HepG2 (cell line): ENCODE results near the gene DGAT2. TPM values are rescaled to one million over a fixed set of nuclear protein-coding genes. Genes with fewer than 3 reads are reported as not detected.

Experiments used
- HOXA5 ChIP-seq: sonication (generic); formaldehyde crosslinking; IDR thresholded peaks from 2 replicates; pipeline ENCODE4 v1.4.0; 2020; ENCODE audit warnings: missing genetic modification reagents
- IKZF1 ChIP-seq: fragments of 450-650 bp; IDR thresholded peaks from 2 replicates; pipeline ENCODE4 v1.7.1; 2016
- MBNL3 ChIP-seq: fragments of 250-450 bp; sonication (Bioruptor Pico); conservative IDR thresholded peaks from 2 replicates; pipeline ENCODE4 v1.8.0; 2022; ENCODE audit warnings: mild to moderate bottlenecking, inconsistent platforms
- MXD4 ChIP-seq: IDR thresholded peaks from 2 replicates; pipeline ENCODE4 v1.6.1; 2016; ENCODE audit warnings: mild to moderate bottlenecking, missing biosample characterization, missing genetic modification reagents
- MYNN ChIP-seq: sonication (generic); formaldehyde crosslinking; IDR thresholded peaks from 2 replicates; pipeline ENCODE4 v1.4.0; 2020; ENCODE audit warnings: mild to moderate bottlenecking, low read depth, missing genetic modification reagents
- NFYB ChIP-seq: sonication (generic); formaldehyde crosslinking; IDR thresholded peaks from 2 replicates; pipeline ENCODE4 v1.4.0; 2020; ENCODE audit warnings: missing genetic modification reagents
- PRPF4 ChIP-seq: fragments of 200-400 bp; formaldehyde crosslinking; IDR thresholded peaks from 2 replicates; pipeline ENCODE4 v1.6.1; 2016; ENCODE audit warnings: low read length, low read depth; ENCODE audit not compliant: poor library complexity, severe bottlenecking
- SNAI1 ChIP-seq: sonication (generic); formaldehyde crosslinking; IDR thresholded peaks from 2 replicates; pipeline ENCODE4 v1.5.0; 2020; ENCODE audit warnings: mild to moderate bottlenecking, missing genetic modification reagents, borderline replicate concordance
- THAP11 ChIP-seq: IDR thresholded peaks from 2 replicates; pipeline ENCODE4 v1.6.1; 2016; ENCODE audit warnings: missing biosample characterization, missing genetic modification reagents
- WIZ ChIP-seq: sonication (generic); formaldehyde crosslinking; IDR thresholded peaks from 2 replicates; pipeline ENCODE4 v1.5.1; 2020; ENCODE audit warnings: mild to moderate bottlenecking, missing genetic modification reagents
- ZC3H4 ChIP-seq: sonication (generic); formaldehyde crosslinking; IDR thresholded peaks from 2 replicates; pipeline ENCODE4 v1.4.0; 2020; ENCODE audit warnings: missing genetic modification reagents, borderline replicate concordance
- ZFP82 ChIP-seq: sonication (generic); formaldehyde crosslinking; IDR thresholded peaks from 2 replicates; pipeline ENCODE4 v1.5.1; 2020; ENCODE audit warnings: mild to moderate bottlenecking, missing genetic modification reagents, borderline replicate concordance
- ZNF33B ChIP-seq: sonication (generic); formaldehyde crosslinking; IDR thresholded peaks from 2 replicates; pipeline ENCODE4 v1.5.1; 2020; ENCODE audit warnings: mild to moderate bottlenecking, missing genetic modification reagents
- ZNF367 ChIP-seq: sonication (generic); formaldehyde crosslinking; IDR thresholded peaks from 2 replicates; pipeline ENCODE4 v1.4.0; 2020; ENCODE audit warnings: missing genetic modification reagents, borderline replicate concordance
- ZNF430 ChIP-seq: sonication (generic); formaldehyde crosslinking; IDR thresholded peaks from 2 replicates; pipeline ENCODE4 v1.9.0; 2021; ENCODE audit warnings: mild to moderate bottlenecking, missing genetic modification reagents
- ZNF570 ChIP-seq: sonication (generic); formaldehyde crosslinking; IDR thresholded peaks from 2 replicates; pipeline ENCODE4 v1.4.0; 2020; ENCODE audit warnings: mild to moderate bottlenecking, missing genetic modification reagents, borderline replicate concordance
- polyA plus RNA-seq, 8 experiments: library from polyadenylated mRNA; depleted of rRNA in 3 of 8; stranded (reverse) in 7 of 8; unstranded in 1 of 8; fragments of >200 nt; fragmentation: Illumina TruSeq in 4 of 8; extraction: Trizol in 4 of 8; gene quantifications; 2 replicates each; pipeline versions ENCODE4 v1.2.1 to v1.2.3, GENCODE V29; 2011 to 2016; ENCODE audit warnings: low read depth in 4 of 8, missing spikeins in 1 of 8, mixed read lengths in 1 of 8; ENCODE audit not compliant: insufficient read depth in 1 of 8
- total RNA-seq, 5 experiments: library from RNA; depleted of rRNA; stranded (reverse); fragments of >200 nt; fragmentation: Illumina TruSeq; extraction: Trizol; gene quantifications; 2 replicates each; pipeline ENCODE4 v1.2.3, GENCODE V29; 2016; ENCODE audit warnings: low read depth in 1 of 5
- TF ChIP-seq, protein P1 (sequence below): sonication (generic); formaldehyde crosslinking; conservative IDR thresholded peaks from 2 replicates; pipeline ENCODE4 v1.4.0; 2020; ENCODE audit warnings: missing genetic modification reagents
- TF ChIP-seq, protein P2 (sequence below): IDR thresholded peaks from 2 replicates; pipeline ENCODE4 v1.6.1; 2016
- TF ChIP-seq, protein P3 (sequence below): sonication (generic); formaldehyde crosslinking; IDR thresholded peaks from 2 replicates; pipeline ENCODE4 v1.4.0; 2020; ENCODE audit warnings: missing genetic modification reagents, borderline replicate concordance
- TF ChIP-seq, protein P4 (sequence below): conservative IDR thresholded peaks from 2 replicates; pipeline ENCODE4 v1.6.1; 2018; ENCODE audit warnings: missing genetic modification reagents

The DGAT2 gene
- total and polyA plus RNA-seq, 2 of the 13 experiments (the other 11 are each of a cell fraction or from before 2014, with no cell fraction given), result 39.0 to 65.6 TPM

DNA sequence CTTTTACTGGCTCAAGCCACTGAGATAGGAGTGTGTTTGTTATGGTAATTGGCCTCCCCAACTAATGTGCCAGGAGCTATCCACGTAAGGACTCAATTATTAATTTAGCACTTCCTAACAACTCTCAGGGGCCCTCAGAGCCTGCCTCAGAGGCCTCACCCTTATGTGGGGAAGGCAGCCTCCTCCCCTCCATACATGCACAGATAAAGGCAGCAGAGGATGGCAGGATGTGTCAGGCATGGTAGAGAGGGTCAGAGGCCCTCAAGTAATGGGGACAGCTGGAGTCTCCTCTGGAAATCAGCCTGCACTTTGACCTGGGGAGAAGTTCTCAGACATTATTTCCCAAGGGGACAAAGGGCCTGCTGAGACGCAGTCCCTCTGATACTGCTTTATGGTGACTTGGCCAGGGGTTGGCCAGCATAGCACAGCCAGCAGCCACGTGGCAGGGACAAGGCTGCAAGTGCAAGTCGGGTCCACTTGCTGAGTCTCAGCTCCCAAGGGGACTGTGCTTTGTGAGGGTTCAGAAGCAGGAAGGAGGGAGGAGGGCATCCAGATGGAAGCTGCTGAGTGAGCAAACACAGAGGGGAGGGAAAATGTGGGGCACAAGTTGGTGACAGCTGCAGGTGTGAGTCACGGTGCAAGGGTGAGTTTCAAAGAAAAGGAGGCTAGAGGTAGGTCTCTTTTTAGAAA lies 33.9 kb upstream of the DGAT2 start (continued):
- TF ChIP-seq, protein P1, sequence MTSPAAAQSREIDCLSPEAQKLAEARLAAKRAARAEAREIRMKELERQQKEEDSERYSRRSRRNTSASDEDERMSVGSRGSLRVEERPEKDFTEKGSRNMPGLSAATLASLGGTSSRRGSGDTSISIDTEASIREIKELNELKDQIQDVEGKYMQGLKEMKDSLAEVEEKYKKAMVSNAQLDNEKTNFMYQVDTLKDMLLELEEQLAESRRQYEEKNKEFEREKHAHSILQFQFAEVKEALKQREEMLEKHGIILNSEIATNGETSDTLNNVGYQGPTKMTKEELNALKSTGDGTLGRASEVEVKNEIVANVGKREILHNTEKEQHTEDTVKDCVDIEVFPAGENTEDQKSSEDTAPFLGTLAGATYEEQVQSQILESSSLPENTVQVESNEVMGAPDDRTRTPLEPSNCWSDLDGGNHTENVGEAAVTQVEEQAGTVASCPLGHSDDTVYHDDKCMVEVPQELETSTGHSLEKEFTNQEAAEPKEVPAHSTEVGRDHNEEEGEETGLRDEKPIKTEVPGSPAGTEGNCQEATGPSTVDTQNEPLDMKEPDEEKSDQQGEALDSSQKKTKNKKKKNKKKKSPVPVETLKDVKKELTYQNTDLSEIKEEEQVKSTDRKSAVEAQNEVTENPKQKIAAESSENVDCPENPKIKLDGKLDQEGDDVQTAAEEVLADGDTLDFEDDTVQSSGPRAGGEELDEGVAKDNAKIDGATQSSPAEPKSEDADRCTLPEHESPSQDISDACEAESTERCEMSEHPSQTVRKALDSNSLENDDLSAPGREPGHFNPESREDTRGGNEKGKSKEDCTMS (CRISPR knock-in tag), result no peak
- TF ChIP-seq, protein P2, sequence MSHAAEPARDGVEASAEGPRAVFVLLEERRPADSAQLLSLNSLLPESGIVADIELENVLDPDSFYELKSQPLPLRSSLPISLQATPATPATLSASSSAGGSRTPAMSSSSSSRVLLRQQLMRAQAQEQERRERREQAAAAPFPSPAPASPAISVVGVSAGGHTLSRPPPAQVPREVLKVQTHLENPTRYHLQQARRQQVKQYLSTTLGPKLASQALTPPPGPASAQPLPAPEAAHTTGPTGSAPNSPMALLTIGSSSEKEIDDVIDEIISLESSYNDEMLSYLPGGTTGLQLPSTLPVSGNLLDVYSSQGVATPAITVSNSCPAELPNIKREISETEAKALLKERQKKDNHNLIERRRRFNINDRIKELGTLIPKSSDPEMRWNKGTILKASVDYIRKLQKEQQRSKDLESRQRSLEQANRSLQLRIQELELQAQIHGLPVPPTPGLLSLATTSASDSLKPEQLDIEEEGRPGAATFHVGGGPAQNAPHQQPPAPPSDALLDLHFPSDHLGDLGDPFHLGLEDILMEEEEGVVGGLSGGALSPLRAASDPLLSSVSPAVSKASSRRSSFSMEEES, result no peak
- TF ChIP-seq ZNF570 (CRISPR knock-in tag) (no peak), MYNN (CRISPR knock-in tag) (no peak), ZC3H4 (no peak), NFYB (CRISPR knock-in tag) (no peak), MBNL3 (CRISPR knock-in tag) (no peak), ZNF430 (no peak), HOXA5 (CRISPR knock-in tag) (no peak), ZNF33B (CRISPR knock-in tag) (no peak), PRPF4 (no peak), WIZ (CRISPR knock-in tag) (no peak), SNAI1 (no peak), ZFP82 (CRISPR knock-in tag) (no peak), THAP11 (CRISPR knock-in tag) (no peak), ZNF367 (CRISPR knock-in tag) (no peak), MXD4 (CRISPR knock-in tag) (0 out of 2 replicates have a peak, but pooled peaks have one; percentile 57), IKZF1 (no peak)
- TF ChIP-seq, protein P3, sequence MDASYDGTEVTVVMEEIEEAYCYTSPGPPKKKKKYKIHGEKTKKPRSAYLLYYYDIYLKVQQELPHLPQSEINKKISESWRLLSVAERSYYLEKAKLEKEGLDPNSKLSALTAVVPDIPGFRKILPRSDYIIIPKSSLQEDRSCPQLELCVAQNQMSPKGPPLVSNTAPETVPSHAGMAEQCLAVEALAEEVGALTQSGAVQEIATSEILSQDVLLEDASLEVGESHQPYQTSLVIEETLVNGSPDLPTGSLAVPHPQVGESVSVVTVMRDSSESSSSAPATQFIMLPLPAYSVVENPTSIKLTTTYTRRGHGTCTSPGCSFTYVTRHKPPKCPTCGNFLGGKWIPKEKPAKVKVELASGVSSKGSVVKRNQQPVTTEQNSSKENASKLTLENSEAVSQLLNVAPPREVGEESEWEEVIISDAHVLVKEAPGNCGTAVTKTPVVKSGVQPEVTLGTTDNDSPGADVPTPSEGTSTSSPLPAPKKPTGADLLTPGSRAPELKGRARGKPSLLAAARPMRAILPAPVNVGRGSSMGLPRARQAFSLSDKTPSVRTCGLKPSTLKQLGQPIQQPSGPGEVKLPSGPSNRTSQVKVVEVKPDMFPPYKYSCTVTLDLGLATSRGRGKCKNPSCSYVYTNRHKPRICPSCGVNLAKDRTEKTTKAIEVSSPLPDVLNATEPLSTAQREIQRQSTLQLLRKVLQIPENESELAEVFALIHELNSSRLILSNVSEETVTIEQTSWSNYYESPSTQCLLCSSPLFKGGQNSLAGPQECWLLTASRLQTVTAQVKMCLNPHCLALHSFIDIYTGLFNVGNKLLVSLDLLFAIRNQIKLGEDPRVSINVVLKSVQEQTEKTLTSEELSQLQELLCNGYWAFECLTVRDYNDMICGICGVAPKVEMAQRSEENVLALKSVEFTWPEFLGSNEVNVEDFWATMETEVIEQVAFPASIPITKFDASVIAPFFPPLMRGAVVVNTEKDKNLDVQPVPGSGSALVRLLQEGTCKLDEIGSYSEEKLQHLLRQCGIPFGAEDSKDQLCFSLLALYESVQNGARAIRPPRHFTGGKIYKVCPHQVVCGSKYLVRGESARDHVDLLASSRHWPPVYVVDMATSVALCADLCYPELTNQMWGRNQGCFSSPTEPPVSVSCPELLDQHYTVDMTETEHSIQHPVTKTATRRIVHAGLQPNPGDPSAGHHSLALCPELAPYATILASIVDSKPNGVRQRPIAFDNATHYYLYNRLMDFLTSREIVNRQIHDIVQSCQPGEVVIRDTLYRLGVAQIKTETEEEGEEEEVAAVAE (CRISPR knock-in tag), result peak; percentile 49; the same call in 1 of the 2 replicates
- TF ChIP-seq, protein P4, sequence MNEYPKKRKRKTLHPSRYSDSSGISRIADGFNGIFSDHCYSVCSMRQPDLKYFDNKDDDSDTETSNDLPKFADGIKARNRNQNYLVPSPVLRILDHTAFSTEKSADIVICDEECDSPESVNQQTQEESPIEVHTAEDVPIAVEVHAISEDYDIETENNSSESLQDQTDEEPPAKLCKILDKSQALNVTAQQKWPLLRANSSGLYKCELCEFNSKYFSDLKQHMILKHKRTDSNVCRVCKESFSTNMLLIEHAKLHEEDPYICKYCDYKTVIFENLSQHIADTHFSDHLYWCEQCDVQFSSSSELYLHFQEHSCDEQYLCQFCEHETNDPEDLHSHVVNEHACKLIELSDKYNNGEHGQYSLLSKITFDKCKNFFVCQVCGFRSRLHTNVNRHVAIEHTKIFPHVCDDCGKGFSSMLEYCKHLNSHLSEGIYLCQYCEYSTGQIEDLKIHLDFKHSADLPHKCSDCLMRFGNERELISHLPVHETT (CRISPR knock-in tag), result no peak
